EH (cell line): ENCODE results near the gene EXOC3L4.

ENCODE experiments used
- DNase-seq: peaks from one replicate; pipeline ENCODE4 v3.0.0-alpha.2; 2015; ENCODE audit warnings: low read depth

Gene EXOC3L4

DNA sequence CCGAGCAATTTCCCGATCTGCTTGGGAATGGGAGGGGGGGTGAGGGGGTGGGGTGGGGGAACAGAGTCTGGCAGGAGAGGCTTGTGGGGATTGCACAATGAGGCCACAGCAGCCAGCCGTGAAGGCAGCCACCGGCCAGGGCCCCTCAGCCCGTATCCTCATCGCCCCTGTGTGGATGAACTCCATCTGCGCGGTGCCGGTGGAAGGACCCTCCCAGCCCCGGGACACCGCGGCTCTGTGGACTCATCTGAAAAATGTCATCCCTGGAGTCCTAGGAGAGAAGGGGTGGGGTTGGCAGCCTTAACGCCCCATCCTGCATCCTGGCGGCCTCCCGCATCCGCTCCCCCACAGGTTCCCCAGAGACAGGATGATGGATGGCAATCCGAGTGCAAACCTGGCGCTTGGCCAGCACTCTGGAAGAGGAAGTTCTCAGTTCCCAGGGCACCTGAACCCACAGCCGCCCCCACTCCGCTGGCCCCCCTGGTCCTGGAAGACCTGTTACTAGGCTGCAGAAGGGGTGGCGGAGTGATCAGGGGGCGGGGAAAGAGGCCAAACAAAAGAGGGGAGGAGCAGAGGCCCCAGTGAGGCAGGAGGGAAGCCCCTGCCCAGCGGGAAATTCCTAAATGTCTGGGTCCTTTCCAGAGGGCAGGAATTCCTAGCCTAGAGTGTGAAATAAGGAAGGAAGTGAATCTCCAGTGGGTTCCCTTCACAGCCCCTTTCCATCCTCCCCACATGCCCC is 27.5 kb downstream of the EXOC3L4 start:
- peak; percentile 56 for DNase-seq

DNA sequence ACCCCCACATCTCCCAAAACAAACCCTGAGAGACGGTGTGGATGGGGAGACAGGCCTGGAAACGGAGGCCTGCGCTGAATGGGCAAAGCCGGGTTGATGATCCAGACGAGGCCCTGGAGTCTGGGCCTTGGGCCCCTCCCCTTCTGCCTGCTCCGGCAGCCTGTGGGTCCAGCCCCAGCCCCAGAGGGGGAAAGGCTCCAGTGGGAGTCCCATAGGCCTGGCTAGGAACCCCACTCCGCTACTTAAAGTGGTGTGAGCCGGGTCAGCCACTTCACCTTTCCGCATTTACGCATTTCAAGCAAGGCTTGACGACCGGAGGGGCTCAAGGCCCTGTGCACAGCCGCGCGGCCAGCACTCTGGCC is 28.0 kb downstream of the EXOC3L4 start:
- DNase-seq = no peak

DNA sequence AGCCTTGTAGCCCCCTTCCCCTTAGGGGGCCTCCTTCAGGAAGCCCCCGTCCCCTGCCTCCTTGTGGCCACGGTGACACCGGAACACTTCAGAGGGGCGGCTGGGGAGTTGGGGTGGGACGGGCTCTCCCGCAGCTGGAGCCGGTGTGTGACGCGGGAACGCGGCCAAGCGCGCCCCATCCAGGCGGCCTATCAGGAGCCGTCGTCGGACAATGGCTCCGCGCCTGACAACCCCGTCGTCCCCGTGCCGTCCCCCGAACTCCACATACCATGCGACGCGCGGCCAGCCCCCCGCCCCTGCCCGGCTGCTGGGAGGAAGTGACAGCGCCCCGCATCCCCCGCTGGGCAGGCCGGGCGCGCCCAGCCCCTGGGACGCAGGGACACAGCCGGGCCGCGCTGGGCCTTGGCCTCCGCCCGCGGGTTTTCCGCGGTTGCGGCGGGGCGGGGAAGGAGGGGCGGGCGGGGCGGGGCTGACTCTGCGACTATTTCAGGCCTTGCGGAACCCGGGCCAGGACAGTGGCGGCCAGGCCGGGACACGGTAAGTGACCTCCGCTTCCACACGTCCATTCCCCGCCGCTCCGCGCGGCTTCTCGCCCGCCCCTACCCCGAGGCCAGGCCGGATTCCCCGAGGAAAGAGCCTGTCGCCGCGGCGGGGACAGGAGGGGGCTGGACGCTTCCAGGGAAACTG is 28.6 kb downstream of the EXOC3L4 start, which contains the start of gene TNFAIP2:
Gene TNFAIP2 (plus strand): TSS at position 515 of the 687 bp plus-strand sequence. CDS start 2,997 bp downstream, outside the sequence.
- peak; percentile 51 for DNase-seq

DNA sequence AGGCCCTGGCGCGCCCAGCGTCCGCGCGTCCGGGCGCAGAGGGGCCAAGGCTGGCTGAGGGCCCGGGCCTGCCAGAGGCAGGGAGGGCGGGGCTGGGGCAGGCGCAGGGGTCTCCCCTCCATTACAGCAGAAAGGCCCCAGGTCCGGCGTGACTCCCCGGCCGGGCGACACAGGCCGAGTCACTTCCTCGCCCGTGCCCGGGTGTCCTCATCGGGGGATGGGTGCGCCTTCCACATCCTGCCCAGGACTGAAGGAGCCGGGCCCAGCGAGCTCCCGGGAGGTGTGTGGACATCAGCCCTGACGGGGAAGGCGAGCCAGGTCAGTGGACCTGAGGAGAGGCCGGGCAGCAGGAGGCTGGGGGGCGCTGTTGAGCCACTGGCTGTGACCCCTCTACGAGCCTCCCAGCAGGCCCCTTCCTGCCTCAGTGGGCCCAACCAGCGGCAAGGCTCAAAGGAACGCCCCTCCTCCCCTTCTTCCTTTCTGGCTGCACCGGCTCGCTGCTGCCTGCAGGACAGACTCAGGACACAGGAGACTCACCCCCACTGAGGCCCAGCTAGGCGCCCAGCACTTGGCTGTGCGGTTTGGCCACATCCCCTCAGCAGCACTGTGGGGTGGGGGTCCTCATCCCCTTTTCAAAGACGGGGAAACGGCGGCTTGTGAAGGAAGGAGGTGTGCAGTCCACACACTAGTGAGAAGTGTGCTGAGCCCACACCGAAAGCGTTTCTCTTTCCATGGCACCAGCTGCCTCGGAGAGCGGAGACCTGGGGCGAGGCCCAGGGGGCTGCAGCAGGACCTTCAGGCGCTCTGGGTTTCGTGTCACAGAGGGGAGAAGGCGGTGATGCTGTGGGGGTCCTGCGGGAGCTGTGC is 29.3 kb downstream of the EXOC3L4 start:
- peak; percentile 66 for DNase-seq

DNA sequence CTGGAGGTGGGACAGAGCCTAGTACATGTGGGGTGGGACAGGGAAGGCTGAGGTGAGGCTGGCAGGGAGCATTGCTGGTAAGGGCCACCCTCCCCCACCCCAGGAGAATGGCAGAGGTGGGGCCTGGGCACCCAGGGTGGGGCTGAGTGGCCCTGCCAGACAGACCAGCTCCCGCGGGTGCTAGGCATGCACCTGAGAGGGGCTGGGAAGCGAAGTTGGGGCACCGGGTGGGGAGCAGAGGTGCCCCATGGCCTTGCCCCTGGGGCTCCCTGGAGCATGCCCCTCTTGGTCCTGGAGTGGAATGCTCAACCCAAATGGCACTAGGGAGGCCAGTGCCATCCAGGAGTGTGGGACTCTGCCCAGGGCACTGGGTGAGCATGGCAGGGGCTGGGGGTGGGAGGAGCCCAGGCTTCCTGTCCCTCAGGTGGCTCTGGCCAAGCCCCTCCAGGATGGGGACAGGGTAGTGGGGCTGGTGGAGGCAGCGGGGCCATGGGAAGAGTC is 30.0 kb downstream of the EXOC3L4 start:
- DNase-seq = no peak

DNA sequence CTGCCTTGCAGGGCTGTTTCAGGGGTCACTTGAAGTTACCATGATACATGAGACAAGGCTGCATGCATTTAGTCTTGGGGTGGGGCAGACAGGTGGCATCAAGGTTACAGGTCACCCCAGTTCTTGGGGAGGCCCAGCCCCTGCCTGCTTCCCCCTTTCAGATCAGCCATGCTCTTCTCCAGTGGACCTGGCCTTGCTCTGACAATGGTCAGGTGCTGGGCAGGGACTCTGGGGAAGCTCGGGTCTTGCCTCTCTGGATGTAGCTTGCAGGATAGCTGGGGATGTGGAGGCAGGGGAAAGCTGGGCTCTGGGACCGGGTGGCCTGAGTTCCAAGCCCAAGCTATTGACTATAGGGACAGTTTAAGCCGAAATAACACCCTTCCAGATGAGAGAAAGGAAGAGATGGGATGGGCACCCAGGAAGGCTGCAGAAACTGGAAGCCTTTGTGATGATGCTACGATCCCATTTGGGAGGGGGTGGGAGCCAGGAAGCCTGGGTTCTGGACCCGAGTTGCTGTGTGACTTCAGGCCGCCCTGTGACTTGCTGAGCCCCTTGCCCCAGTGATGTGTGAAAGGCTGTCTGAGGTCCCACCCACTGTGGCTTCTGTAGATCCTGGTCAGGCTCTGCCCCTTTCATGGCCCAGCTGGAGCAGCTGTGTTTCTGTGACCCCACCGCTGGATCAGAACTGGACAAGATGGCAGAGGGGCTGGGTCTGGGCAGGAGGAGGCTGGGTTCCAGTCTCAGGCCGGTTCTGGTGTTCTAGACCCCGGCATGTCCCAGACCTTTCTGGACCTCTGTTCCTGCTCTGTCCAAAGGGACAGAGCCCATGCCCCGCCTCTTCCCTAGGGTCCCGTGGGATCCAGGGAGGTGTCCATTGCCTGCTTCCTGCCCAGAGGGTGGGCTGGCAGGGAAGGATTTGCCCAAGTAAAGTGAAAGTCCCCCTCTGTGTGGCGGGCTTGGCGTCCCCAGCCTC is 30.9 kb downstream of the EXOC3L4 start:
- DNase-seq = no peak

DNA sequence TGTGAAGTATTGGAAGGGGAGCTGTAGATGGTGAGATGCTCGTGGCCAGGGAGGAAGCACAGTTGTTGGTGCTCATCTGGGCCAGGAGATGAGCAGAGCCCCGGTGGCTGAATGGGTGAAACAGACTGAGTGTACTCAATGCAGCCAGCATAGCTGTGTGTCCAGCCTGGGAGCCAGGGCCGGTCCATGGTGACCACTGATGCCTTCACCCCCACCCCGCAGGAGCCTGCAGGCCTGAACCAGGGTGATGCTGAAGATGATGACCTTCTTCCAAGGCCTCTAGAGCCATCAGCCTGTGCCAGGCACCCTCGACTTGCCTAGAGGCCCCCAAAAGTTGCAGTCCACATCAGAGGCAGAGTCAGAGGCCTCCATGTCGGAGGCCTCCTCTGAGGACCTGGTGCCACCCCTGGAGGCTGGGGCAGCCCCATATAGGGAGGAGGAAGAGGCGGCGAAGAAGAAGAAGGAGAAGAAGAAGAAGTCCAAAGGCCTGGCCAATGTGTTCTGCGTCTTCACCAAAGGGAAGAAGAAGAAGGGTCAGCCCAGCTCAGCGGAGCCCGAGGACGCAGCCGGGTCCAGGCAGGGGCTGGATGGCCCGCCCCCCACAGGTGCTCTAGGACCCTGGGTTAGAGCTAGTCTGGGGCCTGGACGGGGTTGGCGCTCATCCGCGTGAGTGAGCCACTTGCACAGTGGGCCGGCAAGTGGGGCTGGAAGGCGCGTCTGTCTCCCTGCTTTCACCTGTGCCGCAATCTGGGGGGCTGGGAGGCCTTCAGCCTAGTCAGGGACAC is 31.8 kb downstream of the EXOC3L4 start:
- DNase-seq = no peak

DNA sequence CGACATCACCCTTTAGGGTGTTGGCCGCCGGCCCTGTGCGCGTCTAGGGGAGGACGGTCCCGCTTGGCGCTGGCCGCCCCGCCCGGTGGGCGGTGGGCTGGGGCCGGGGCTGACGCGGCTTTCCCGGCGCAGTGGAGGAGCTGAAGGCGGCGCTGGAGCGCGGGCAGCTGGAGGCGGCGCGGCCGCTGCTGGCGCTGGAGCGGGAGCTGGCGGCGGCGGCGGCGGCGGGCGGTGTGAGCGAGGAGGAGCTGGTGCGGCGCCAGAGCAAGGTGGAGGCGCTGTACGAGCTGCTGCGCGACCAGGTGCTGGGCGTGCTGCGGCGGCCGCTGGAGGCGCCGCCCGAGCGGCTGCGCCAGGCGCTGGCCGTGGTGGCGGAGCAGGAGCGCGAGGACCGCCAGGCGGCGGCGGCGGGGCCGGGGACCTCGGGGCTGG is 32.4 kb downstream of the EXOC3L4 start:
- DNase-seq = no peak

DNA sequence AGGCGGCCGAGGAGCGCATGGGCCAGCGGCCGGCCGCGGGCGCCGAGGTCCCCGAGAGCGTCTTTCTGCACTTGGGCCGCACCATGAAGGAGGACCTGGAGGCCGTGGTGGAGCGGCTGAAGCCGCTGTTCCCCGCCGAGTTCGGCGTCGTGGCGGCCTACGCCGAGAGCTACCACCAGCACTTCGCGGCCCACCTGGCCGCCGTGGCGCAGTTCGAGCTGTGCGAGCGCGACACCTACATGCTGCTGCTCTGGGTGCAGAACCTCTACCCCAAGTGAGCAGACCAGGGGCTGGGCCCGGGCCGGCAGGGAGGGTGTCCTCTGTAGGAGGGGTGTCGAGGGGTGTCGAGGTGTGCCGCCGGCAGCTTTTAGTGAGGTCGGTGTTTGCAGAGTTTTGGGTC is 32.8 kb downstream of the EXOC3L4 start:
- no peak for DNase-seq

DNA sequence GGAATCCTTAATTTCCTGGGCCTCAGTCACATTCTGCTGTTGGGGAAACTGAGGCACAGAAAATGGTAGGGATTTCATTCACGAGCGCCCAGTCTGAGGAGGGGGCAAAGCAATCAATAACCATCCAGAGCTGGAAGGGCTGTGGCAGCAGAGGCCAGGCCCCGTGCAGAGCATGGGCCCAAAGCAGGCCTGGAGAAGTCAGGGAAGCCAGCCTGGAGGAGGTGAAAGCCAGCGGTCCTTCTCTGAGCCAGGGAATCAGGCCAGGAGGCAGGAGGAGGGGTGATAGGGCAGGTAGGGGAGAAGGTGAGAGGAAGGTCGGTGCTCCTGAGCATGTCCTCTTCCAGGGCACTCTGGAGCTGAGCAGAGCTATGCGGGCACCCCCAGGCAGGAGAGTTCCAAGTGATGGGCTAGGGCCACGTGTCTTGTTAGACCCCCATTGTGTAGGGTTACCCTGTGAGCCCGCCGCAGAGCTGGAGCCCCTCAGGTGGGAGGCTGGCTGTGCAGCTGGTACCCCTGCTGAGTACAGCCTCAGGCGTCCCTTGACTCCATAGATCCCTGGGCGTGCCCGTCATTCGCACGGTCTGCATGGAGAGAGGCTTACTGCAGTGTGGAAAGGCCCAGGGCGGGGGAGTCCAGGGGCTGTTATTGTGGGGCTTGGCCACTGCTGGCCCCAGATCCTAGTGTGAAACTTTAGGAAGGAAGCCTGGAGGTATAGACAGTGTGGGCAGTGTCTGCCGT is 33.5 kb downstream of the EXOC3L4 start:
- no peak for DNase-seq

DNA sequence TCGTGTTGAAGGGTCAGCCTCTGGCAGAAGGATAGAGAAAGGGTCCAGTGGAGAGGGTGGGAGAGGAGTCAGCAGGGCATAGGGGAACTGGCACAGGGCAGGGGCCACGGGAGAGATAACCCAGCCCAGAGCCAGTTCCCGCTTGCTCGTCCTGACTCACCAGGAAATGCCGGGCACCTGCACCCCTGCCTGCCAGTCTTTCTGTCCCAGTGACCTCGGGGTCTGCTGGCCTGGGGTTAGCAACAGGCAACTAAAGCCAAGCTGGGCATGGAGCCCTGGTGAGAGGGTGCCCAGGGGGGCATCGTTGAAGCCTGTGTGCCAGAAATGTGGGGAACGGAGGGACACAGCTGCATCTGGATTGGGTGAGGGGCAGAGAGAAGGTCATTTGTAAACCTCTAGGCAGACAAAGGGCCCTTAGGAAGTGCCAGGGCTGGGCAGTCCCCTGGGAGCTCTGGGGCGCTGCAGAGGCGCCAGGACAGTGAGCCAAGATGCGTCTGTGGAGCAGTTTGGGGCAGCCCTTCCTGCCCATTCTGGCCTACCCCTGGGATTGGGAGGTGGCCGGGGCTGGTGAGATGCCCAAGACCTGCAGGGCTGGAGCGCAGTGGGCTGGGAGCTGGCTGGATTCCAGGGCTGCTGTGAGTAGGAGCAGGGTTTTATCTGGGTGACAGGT is 34.2 kb downstream of the EXOC3L4 start:
- DNase-seq = no peak

DNA sequence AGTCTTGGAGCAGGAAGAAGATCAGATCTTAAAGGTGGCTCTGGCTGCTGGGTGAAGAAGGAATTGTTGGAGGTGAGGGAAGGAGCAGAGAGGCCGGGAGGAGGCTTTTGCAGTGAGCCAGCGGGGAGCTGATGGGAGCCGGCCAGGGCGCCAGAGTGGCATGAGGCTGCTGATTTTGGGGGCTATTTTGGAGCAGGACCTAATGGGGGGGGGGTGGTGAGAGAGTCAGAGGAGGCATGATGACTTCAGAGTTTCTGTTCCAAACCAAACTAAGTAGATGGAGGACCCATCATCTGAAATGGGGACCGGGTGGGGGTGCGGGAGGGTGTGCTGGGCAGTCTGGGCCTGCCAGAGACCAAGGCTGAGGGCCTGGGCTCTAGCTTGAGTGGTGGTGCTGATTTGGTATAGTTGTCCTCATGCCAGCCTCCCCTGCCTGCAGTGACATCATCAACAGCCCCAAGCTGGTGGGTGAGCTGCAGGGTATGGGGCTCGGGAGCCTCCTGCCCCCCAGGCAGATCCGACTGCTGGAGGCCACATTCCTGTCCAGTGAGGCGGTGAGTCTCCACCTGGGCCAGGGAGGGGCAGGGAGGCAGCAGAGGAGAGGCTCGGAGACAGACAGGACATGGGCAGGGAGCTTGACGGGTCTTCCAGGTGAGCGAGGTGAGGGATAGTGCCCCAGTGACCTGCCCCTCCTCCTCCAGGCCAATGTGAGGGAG is 34.9 kb downstream of the EXOC3L4 start:
- DNase-seq = no peak

DNA sequence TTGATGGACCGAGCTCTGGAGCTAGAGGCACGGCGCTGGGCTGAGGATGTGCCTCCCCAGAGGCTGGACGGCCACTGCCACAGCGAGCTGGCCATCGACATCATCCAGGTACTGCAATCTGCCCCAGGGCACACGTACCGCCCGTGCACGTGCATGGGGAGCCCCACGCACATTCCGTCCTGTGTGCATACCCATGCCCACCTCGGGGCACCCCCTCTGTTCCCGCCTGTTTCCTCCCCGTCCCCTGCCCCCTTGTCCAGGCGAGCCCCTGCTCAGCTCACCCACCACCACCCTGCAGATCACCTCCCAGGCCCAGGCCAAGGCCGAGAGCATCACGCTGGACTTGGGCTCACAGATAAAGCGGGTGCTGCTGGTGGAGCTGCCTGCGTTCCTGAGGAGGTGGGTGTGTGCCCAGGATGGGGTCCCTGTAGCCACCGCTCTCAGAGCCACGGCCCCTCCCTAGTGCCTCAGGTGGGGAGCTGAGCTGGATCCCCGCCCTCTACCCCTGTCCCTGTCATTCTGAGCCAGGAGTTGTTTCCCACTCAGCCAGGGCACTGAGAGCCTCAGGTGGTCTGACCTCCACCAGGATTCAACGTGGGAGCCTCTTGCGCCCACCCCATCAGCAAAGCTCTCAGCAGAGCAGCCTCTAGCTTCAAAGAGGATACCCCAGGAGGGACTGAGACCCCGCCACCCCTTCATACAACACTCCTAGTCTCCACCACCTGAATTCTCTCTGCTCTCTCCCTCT is 35.7 kb downstream of the EXOC3L4 start:
- no peak for DNase-seq

DNA sequence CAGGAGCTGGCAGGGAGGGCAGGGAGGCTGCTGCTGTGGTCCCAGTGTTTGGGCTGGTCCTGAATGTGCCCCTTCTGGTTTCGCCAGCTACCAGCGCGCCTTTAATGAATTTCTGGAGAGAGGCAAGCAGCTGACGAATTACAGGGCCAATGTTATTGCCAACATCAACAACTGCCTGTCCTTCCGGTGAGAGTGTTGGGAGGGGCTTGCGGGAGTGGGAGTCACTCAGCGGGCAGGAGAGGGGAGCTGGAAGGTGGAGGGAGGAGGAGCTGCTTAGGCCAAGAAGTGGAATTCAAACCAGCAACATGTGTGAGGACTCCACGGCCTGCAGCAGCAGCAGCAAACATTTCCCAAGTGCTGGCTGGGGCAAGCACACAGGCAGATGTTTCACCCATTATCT is 36.4 kb downstream of the EXOC3L4 start:
- peak; percentile 90 for DNase-seq

DNA sequence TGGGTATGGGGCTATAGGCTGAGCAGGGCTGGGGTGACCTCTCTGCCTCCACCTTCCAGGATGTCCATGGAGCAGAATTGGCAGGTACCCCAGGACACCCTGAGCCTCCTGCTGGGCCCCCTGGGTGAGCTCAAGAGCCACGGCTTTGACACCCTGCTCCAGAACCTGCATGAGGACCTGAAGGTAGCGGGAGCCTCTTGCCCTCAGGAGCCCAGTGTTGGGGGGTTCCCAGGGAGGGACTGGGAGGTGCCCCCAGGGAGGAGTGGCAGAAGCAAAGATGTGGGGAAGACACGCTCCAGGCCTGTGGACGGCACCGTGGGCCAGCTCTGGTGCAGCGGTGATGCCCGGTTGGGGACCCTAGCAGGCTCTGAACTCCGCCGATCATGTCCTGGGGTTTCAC is 37.1 kb downstream of the EXOC3L4 start:
- DNase-seq = no peak

DNA sequence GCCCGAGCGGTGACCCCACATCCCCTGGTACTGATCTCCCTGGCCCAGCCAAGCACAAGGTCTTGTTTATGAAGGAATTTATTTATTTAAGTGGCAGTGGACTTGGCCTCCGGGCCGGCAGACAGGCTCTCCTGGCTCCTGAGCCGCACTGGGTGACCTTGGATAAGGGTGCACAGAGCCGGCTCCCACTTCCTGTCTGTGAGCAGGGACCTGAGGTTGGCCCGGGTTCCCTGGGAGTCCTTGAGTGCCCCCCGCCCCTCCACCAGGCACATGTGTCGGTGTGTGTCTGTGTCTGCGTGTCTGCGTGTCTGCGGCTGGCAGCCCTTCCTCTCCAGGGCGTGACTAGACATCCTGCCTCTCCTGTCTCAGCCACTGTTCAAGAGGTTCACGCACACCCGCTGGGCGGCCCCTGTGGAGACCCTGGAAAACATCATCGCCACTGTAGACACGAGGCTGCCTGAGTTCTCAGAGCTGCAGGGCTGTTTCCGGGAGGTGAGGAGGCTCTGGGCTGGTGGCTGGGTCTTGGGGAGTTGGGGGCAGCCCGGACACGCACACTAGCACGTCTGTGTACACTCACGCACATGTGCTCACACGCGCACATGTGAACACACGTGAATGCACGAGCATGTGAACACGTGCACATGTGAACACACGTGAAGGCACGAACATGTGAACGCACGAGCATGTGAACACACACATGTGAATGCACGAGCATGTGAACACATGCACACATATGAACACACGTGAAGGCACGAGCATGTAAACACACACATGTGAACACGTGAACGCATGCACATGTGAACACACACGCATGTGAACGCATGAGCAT is 38.1 kb downstream of the EXOC3L4 start:
- no peak for DNase-seq
